Measurements from ENCODE around the gene USF3.

The USF3 gene

DNA sequence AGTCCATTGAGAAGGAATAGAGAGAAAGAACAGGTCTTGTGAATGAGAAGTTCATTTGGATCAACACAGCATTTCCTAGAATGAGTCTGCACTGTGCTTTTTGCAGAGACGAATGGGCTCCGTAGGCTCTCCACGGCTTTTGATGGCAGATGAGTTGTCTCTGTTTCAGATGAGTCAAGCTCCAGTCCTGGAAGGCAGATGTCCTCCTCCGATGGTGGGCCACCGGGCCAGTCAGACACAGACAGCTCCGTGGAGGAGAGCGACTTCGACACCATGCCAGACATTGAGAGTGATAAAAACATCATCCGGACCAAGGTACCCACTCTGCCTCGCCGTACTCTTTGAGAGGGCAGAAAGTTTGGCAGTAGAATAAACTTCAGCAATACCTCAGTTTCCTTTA lies 93.6 kb downstream of the USF3 start:
- DNase-seq: no peak

DNA sequence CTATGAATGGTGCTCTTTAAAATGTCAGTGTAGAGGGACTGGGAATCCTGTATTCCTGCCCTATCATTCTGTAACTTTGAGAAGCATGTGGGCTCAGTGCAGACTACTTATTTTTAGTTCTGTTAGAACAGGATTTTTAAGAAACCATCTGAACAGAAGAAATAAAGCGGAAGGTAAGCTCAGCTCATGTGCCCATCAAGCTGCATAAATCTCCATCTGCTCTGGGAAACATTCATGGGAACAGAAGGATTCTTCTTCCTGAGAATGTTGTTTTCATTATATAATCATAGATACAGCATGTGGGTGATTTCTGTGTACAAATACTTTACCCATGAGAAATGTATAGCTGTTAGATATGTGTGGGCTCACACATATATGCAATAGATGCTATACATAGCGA lies 94.2 kb downstream of the USF3 start:
- no peak for DNase-seq

DNA sequence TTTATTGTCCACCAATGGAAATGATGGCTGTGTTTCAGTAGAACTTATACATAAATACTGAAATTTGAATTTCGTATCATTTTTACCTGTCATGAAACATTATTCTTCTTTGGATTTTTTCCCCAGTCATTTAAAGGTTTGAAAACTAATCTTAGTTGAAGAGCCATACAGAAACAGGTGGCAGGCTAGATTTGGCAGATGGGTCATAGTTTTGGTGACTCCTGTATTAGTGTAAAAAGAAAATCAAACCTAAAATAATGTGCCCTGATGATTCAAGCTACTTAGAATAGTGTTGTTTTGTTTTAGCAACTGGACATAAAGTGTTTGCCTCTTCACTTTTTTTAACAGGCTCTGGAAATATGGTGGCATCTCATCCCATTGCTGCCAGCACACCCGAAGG lies 95.2 kb downstream of the USF3 start:
- DNase-seq: no peak

DNA sequence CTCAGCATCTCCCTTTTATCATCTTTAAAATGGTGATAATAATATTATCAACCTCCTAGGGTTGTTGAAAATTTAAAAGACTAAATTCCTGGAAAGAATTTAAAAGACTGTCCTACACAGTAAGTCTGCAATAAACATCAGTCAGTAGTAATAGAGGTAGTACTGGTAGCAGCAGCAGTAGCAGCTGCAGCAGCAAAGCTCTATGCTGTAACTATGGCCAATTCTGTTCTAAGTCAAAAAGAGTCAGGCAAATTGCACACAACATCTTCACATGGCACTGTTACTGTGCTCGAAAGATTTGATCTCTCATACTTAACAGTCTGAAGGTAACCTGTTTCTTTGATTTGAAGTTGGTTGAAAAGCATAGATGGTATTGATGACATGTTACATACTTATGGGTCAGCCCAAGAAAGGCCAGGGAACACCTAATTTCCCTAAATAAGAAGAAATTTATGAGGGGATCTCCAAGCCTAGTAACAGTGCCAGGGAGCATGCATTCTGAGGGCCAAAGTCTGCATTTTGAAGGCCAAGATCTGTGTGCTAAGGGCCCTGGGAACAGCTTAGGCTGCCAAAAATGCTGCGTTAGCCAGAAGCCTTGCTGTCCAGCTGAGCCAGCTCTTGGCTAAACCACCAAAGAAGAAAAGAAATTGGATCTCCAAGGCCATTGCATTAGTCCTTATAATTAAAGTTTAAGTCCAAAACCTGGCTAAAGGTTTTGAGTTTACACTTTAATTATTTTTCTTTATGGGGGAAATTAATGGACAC lies 95.8 kb downstream of the USF3 start:
- no peak for DNase-seq
